ENCODE data around the gene SHD.
A peak's percentile ranks its signal among the peaks of the same experiment; 100 is the strongest.

The SHD gene

DNA sequence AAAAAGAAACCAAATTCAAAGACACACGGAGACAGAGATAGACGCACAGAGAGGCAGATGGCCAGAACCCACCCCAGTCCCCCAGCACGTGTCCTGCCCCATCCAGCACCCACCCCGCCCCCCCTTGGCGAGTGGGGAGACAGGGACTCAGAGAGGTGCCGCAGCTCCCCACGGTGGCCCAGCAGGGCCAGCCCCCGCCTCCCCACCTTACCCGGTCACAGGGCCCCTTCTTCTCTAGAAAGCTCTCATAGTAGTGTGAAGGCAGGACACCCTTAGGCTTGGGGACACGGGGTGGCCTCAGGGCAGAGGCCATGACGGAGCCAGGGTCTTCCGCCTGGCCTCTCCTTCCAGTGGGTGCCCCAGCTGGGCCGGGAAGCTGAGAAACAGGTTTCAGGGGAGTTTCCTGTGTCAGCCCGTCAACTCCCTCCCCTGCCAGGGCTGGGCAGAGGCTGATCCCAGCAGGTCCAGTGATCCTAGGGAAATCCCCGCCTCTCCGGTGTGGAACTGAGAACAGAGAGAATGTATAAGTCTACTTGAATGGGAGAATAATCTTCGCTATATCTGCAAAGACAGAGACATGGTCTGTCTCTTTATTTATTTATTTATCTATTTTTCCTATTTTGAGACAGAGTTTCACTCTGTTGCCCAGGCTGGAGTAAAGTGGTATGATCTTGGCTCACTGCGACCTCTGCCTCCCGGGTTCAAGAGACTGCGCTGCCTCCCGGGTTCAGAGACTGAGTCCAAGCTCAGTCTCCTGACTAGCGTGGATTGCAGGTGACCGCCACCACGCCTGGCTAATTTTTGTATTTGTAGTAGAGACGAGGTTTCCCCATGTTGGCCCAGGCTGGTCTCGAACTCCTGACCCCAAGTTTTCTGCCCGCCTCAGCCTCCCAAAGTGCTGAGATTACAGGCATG is 59.6 kb downstream of the SHD start, which contains the start of gene STAP2:
TSS of gene STAP2 (minus strand) at position 387 of the 915 bp plus-strand sequence. CDS start at position 313, 74 bp downstream.
- Histone ChIP-seq H3K4me3 (ENCODE audit: low read length) (peak within 1 kb of the TSS; percentile 62), H3K9me3 (ENCODE audit: insufficient read depth, low read depth, low read length) (no peaks in the 10 kb centered on the region), H3K4me1 (ENCODE audit: insufficient read depth, low read length) (no peaks in the 10 kb centered on the region), H3K27me3 (ENCODE audit: insufficient read depth, low read length) (no peaks in the 10 kb centered on the region), H3K36me3 (ENCODE audit: insufficient read depth, low read depth, low read length) (no peaks in the 10 kb centered on the region), H3K27ac (ENCODE audit: low read length) (no peak within 1 kb of the TSS), H3K9ac (ENCODE audit: low read depth, low read length) (no peak within 1 kb of the TSS)

All from iPS-20b (cell line).